HUES64 (cell line): ENCODE results near the gene SLC16A7.

Experiments used
- H3K27ac ChIP-seq: 2 replicates; pipeline ENCODE4 v1.7.0; 2013; ENCODE audit warnings: low read depth, low read length, inconsistent platforms
- H3K27me3 ChIP-seq: 2 replicates; pipeline ENCODE4 v1.6.1; 2013; ENCODE audit warnings: mild to moderate bottlenecking, low read length; ENCODE audit not compliant: insufficient read depth
- H3K36me3 ChIP-seq: 2 replicates; pipeline ENCODE4 v1.6.1; 2013; ENCODE audit warnings: mild to moderate bottlenecking, low read length; ENCODE audit not compliant: insufficient read depth
- H3K4me1 ChIP-seq: 2 replicates; pipeline ENCODE4 v1.6.1; 2013; ENCODE audit warnings: mild to moderate bottlenecking, low read length, moderate library complexity; ENCODE audit not compliant: insufficient read depth
- H3K4me3 ChIP-seq: 2 replicates; pipeline ENCODE4 v1.5.1; 2013; ENCODE audit warnings: mild to moderate bottlenecking, low read length, moderate library complexity
- H3K9ac ChIP-seq: 2 replicates; pipeline ENCODE4 v1.6.1; 2013; ENCODE audit warnings: mild to moderate bottlenecking, low read depth, low read length
- H3K9me3 ChIP-seq: 2 replicates; pipeline ENCODE4 v1.6.1; 2013; ENCODE audit warnings: low read depth, low read length; ENCODE audit not compliant: insufficient read depth
- WGBS: fragments of 150-250, 120-280 bp; methylation state at CpG from one replicate; pipeline ENCODE4 v1.1.7; 2013; ENCODE audit warnings: missing lambda C conversion rate; 5-methylcytosine and 5-hydroxymethylcytosine counted together

The SLC16A7 gene

DNA sequence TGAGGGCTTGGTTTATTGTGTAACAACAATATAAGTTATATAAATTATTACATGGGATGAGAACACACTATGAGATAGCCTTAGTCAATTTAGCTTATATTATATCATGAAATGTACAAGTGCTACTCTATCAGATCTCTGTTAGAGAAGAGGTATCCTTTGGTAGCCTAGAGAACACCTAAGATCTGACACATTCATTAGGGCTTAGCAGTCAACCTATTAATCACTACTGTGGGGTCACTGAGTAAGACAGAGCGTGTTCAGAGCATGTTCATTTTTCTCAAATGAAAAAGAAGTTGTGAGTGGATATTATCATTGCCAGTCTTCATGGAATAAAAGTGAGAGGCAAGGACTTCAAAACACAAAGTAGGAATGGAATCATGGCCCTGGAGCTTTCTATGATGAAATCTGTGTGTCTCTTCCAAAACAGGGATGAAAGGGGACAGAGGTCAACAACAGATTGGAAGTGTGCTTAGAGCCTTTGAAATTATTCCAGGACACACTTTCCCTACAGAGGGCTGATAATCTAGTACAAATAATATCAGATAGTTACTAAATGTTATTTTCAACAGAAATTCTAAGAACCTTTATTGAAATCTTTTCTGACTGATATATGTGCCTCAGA, 114.3 kb downstream of the SLC16A7 start:
- no peaks in the 10 kb centered on the region for H3K36me3 ChIP-seq
- WGBS, result 0% methylated on average over 1 of the region's 1 CpG
- no peak overlapping the region for H3K9ac ChIP-seq
- H3K27me3 ChIP-seq, result no peaks in the 10 kb centered on the region
- H3K9me3 ChIP-seq, result no peaks in the 10 kb centered on the region
- H3K4me3 ChIP-seq, result no peak overlapping the region
- no peak overlapping the region for H3K27ac ChIP-seq
- no peaks in the 10 kb centered on the region for H3K4me1 ChIP-seq

DNA sequence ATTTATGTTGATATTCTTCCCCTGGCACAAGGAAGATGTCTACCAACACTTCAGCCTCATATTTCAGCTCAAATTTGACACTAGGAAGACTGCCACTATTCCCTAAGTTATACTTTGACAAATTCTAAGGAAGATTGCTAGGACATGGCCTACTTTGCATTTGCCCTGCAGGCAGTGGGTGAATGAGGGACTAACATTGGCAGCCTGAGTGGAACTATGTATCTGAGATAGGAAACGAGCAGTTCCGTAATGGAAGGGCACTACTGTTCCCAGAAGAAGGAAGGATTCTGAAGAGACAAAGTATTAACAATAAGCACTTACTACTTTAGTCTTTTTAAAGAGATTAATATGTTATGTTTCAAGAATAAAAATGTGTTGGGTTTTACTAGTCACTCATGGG, 115.1 kb downstream of the SLC16A7 start:
- H3K27ac ChIP-seq, result no peak overlapping the region

GRCh38 chr12:59715434-59715833, 119.6 kb downstream of the SLC16A7 start:
- Histone ChIP-seq H3K9me3 (no peaks in the 10 kb centered on the region), H3K9ac (no peak overlapping the region), H3K4me1 (no peaks in the 10 kb centered on the region), H3K36me3 (no peaks in the 10 kb centered on the region), H3K4me3 (no peak overlapping the region), H3K27me3 (no peaks in the 10 kb centered on the region), H3K27ac (no peak overlapping the region)
- 92% methylated on average over 1 of the region's 2 CpGs for WGBS

More for the DNA sequence above, 115.1 kb downstream of the SLC16A7 start:
- no peaks in the 10 kb centered on the region for H3K9me3 ChIP-seq
- no peaks in the 10 kb centered on the region for H3K4me1 ChIP-seq
- H3K9ac ChIP-seq, result no peak overlapping the region
- WGBS, result 92% methylated on average over 2 of the region's 2 CpGs
- no peaks in the 10 kb centered on the region for H3K36me3 ChIP-seq
- H3K4me3 ChIP-seq, result no peak overlapping the region
- H3K27me3 ChIP-seq, result no peaks in the 10 kb centered on the region

GRCh38 chr12:59716043-59716442, 120.2 kb downstream of the SLC16A7 start:
- whole genome bisulfite sequencing, result 98% methylated on average over 3 of the region's 4 CpGs
- H3K4me3 ChIP-seq, result no peak overlapping the region
- no peaks in the 10 kb centered on the region for H3K9me3 ChIP-seq
- H3K9ac ChIP-seq, result no peak overlapping the region
- no peak overlapping the region for H3K27ac ChIP-seq
- H3K4me1 ChIP-seq, result no peaks in the 10 kb centered on the region
- H3K36me3 ChIP-seq, result no peaks in the 10 kb centered on the region
- no peaks in the 10 kb centered on the region for H3K27me3 ChIP-seq

DNA sequence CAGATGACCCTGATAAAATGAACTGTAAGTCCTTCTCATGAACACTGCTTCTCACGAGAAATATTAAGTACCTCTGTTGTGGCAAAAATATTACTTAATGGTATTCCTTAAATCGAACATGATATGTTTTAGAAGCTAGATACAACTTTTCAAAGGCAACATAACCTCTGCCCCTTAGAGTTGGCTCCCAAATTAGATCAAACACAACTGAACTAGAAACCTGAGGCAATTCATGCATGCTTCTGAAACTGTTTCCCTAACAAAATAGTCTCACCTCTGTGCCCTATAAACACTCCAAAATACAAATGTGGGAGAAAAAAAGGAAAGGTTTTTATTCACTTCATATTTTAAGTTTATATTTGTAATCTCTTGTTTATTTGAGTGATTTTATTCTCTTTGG, 121.6 kb downstream of the SLC16A7 start:
- WGBS, result 100% methylated on average over 2 of the region's 2 CpGs
- no peaks in the 10 kb centered on the region for H3K27me3 ChIP-seq
- no peak overlapping the region for H3K4me3 ChIP-seq
- H3K4me1 ChIP-seq, result no peaks in the 10 kb centered on the region
- no peak overlapping the region for H3K27ac ChIP-seq
- no peaks in the 10 kb centered on the region for H3K9me3 ChIP-seq
- H3K9ac ChIP-seq, result no peak overlapping the region
- no peaks in the 10 kb centered on the region for H3K36me3 ChIP-seq

- no peak overlapping the region for H3K9ac ChIP-seq
- WGBS, result 73% methylated on average over 2 of the region's 2 CpGs
- no peak overlapping the region for H3K4me3 ChIP-seq
- H3K27ac ChIP-seq, result no peak overlapping the region
- no peaks in the 10 kb centered on the region for H3K4me1 ChIP-seq
- no peaks in the 10 kb centered on the region for H3K27me3 ChIP-seq
- H3K9me3 ChIP-seq, result no peaks in the 10 kb centered on the region
- no peaks in the 10 kb centered on the region for H3K36me3 ChIP-seq
These were observed 123.9 kb downstream of the SLC16A7 start for GRCh38 chr12:59719701-59720100.

DNA sequence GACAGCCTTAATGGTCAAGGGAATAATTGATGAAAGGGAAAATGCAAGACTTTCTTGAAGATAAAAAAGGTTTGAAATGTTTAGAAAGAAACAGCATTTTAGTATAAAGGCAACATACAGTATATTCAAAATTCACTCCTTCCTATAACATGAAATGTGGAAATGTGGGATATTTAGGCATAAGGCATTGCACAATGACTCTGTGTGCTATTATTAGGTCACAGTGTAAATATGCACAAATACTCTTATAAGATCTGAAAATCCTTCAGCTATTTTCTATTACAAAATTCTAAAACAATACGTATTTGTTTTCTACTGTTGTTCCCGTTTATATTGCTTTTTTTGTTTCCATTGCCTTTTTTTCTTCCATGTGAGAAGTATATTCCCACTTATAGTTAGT, 127.7 kb downstream of the SLC16A7 start:
- no peak overlapping the region for H3K27ac ChIP-seq
- no peaks in the 10 kb centered on the region for H3K36me3 ChIP-seq
- H3K27me3 ChIP-seq, result no peaks in the 10 kb centered on the region
- 100% methylated on average over 2 of the region's 2 CpGs for WGBS
- H3K4me3 ChIP-seq, result no peak overlapping the region
- no peaks in the 10 kb centered on the region for H3K9me3 ChIP-seq
- no peak overlapping the region for H3K9ac ChIP-seq
- no peaks in the 10 kb centered on the region for H3K4me1 ChIP-seq

- Histone ChIP-seq H3K4me3 (no peak overlapping the region), H3K9me3 (no peaks in the 10 kb centered on the region), H3K27me3 (no peaks in the 10 kb centered on the region), H3K27ac (no peak overlapping the region), H3K36me3 (no peaks in the 10 kb centered on the region), H3K9ac (no peak overlapping the region), H3K4me1 (no peaks in the 10 kb centered on the region)
- WGBS, result no CpG with 5 or more reads among the region's 2 CpGs
These were observed 128.3 kb downstream of the SLC16A7 start for GRCh38 chr12:59724011-59724695.

- H3K4me3 ChIP-seq, result no peak overlapping the region
- 95% methylated on average over 8 of the region's 8 CpGs for WGBS
- no peak overlapping the region for H3K9ac ChIP-seq
- no peaks in the 10 kb centered on the region for H3K4me1 ChIP-seq
- no peaks in the 10 kb centered on the region for H3K27me3 ChIP-seq
- H3K36me3 ChIP-seq, result no peaks in the 10 kb centered on the region
- no peaks in the 10 kb centered on the region for H3K9me3 ChIP-seq
- H3K27ac ChIP-seq, result no peak overlapping the region
These were observed 137.4 kb downstream of the SLC16A7 start for GRCh38 chr12:59733200-59733599.

- WGBS, result 76% methylated on average over 1 of the region's 1 CpG
- H3K36me3 ChIP-seq, result no peaks in the 10 kb centered on the region
- no peak overlapping the region for H3K27ac ChIP-seq
- no peaks in the 10 kb centered on the region for H3K4me1 ChIP-seq
- no peak overlapping the region for H3K4me3 ChIP-seq
- H3K27me3 ChIP-seq, result no peaks in the 10 kb centered on the region
- H3K9ac ChIP-seq, result no peak overlapping the region
- no peaks in the 10 kb centered on the region for H3K9me3 ChIP-seq
These were observed 138.5 kb downstream of the SLC16A7 start for GRCh38 chr12:59734371-59734770.

DNA sequence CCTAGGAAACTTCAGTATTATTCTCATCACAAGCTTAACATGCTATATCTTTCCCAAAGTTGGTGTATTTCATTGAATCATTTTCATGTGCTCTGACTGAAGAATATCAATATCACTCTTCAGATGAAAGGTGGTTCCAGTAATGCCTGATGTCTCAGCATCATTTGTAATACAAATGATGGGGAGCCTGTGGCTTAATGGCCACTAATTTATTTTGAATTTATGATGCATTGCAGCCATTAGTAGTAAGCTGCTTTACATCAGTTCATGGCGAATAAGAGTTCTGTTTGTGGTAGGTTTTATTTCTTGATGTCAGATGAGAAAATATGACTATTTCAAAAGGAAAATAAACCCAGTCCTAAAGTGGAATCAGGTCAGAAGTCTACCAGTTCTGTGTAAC, 139.4 kb downstream of the SLC16A7 start:
- Histone ChIP-seq H3K4me3 (no peak overlapping the region), H3K9me3 (no peaks in the 10 kb centered on the region), H3K4me1 (no peaks in the 10 kb centered on the region), H3K9ac (no peak overlapping the region), H3K36me3 (no peaks in the 10 kb centered on the region), H3K27ac (no peak overlapping the region), H3K27me3 (no peaks in the 10 kb centered on the region)
- WGBS, result 92% methylated on average over 1 of the region's 1 CpG
